SKM-1 treated with dmso at 0.1 percent for 144 hours (cell line): ENCODE measurements around the gene INPP4B.

ENCODE experiments used
- DNase-seq: peaks from one replicate; lab custom pipeline; 2025; ENCODE audit not compliant: unreplicated experiment; lab: John Stamatoyannopoulos, UW

Gene INPP4B

GRCh38 chr4:142355421-142355930 is 490.6 kb downstream of the INPP4B start:
- no peak for DNase-seq

DNA sequence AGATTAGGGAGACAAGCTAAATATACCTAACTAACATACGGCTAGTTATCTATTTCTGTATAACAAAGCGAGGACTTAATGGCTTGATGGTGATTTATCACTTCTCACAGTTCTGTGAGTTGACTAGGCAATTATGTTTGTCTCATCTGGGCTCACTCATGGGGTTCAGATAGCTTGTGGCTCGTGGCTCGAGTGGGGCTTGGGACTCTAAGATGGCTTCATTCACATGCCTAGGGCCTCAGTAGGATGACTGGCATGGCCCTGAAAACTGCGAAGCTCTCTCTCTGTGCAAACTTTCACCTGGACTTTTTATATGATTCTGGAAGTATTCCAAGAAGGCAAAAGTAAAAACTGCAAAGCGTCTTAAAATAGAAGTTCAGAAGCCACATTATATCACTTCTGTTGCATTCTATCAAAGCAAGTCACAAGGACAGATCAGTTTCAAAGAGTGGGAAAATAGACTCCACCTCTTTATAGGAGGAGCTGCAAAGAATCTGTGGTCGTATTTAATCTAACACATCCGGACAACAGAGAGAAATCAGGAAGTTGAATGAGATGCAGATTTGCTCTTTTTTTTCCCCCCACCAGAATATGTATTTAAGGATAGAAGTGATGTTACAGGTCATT is 491.2 kb downstream of the INPP4B start:
- DNase-seq = no peak

GRCh38 chr4:142354041-142354440 is 492.1 kb downstream of the INPP4B start:
- no peak for DNase-seq

GRCh38 chr4:142353149-142353738 is 492.9 kb downstream of the INPP4B start:
- peak; percentile 43 for DNase-seq

DNA sequence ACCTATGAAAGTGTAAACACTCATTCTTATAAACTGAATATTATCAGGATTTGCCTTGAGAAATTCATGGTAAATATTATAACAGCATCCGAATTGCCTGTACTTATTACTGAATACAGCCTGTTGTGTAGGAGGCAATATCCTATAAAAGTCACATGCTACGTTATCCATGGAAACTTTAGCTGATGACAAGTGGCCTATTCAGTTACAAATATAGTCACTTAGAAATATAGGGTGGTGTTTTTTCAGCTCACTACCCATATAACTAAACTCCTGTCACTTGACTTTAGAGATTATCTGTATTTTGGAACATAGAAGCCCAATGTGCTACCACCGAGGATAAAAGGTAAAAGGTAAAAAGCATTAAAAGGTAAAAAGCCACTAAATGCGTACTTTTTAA is 493.4 kb downstream of the INPP4B start:
- no peak for DNase-seq

DNA sequence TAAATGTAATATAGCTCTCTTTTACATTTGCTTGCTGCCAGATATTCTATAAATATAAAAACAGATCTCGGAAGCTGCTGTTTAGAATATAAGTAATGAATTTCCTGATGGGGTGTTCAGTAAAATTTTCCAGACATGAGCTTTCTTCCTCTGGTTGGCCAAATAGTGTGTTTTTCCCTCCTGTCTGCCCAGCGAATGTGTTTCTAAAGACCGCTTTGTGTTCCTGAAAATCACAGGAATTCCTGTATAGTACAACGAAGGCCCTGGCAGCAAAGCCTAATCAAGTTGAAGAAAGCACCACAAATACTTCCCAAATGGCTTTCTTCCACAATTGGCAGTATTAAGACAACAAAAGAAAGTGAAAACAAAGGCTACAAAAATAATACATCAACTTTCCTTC is 494.1 kb downstream of the INPP4B start:
- DNase-seq = no peak

GRCh38 chr4:142350871-142351270 is 495.2 kb downstream of the INPP4B start:
- DNase-seq = no peak

DNA sequence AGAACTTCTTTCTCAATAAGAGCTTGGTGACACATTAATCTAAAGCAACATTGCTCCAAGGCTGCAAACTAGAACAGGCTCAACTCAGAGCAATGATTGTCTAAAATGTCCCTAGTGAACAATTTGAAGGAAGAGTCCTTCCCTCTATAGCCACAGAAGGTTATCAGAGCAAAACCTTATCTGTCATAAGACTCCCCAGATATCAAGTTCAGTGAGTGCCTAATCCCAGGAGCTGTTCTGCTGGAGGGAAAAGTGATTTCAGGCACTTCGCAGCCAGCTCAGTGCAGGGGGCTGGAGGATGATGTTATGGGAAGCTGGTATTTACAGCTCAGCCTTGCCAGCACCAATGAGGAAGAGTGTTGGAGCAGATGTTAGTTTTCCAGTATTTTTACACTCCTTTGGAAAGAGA is 497.5 kb downstream of the INPP4B start:
- DNase-seq = no peak

DNA sequence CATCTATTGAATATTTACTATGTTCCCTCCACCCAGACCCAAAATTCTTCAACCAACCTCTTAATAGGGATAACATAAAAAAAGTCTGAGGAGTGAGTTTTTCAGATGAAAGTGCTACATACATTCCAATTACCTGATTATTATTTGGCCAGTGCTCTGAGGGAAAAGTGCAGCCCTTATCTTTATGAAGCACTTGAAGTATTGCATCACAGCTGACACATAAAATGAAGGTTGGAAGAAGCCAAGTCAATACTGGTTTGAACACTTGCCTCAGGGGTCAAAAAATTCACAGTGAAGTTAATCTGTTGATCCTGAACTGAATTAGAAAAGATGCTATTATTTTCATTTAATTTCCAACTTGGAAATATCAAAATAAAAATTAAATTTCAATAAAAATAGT is 498.9 kb downstream of the INPP4B start:
- no peak for DNase-seq

GRCh38 chr4:142345924-142346323 is 500.2 kb downstream of the INPP4B start:
- DNase-seq = no peak

DNA sequence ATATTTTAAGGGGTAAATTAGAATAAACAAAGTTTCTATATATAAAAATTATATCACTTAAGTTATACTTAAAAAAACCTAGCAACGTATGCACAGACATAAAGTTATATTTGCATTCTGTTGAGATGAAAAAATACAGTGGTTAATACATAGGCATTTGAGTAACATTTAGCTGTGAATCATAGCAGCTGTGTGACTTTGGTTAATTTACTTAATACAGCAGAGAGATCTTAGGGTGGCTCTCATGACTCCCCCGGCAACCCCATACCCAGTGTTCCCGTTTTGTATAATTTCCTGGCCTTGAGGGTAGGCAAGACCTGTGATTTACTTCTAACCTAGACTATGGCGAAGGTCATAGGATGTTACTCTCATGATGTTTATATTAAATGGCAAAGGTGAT is 504.8 kb downstream of the INPP4B start:
- no peak for DNase-seq

DNA sequence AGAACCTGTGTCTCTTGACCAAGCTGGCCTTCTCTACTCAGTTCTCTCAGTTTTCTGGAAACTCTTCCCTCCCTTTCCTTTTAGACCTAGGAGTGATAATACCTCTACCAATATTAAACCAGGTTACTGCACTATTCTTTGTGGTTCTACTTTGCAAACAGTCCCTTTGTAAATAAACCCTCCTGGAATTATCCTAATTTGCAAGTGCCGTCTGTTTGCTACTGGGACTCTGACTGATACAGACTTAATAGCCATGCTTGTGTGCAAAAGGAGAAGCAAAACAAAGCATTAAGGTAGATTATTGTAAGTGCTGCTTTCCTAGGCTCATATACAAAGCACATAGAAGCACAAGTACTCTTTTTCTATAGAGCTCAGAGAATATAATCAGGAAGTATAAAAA is 507.0 kb downstream of the INPP4B start:
- no peak for DNase-seq

GRCh38 chr4:142336251-142336934 is 509.7 kb downstream of the INPP4B start:
- DNase-seq = no peak

DNA sequence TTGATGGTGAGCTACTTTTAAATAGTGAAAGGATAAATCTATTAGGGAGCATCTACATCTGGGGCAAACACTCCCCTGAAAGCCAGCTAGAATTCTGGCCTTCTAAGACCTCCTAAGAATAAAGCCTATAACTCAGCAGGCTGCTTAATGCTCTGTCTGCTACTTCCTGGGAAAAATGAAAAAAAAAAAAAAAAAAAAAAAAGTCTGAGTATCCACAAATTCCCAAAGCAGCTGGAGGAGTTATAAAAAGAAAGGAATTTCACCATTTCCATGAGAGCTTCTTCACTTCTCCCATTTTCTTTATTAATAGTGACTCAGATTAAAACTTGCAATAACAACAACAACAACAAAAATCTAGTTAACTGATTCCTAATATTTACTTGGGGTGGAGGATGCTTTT is 511.2 kb downstream of the INPP4B start:
- no peak for DNase-seq

- DNase-seq = no peak
Measured at GRCh38 chr4:142331646-142332045, 514.5 kb downstream of the INPP4B start.

DNA sequence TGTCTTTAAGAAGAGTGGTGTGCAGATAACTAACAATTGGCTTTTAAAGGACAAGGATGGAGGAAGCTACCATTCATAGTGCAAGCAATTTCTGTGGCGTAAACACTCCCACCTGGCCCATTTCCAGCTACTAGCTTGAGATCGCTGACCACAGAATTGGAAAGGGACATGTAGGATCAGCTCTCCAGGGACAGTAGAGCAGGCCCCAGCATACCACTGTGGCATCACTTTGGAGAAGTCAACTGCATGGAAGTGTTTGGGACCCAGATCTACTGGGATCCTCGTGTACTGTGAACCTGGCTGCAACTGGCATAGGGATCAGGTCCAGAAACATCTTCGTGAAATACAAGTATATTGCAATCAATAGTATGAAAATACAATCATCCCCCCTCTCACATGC is 515.0 kb downstream of the INPP4B start:
- DNase-seq = no peak

GRCh38 chr4:142330311-142330710 is 515.8 kb downstream of the INPP4B start:
- DNase-seq = no peak

DNA sequence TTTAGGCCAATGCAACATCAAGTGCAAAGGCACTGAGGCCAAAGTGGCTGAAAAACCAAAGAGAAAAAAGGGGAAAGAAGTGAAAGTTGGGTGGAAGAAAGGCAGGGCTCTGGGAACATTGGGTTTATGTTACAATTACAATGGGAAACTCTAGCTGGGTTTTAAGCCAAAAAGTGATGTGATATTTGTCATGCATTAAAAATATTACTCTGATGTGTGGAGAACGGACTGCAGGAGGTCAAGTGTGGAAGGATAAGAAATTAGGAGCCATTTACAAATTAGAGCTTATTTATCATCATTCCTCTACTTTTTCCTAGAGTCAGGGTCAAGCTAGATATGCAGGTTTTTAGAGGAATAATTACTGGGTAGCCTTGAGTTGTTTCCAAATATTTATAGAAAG is 516.8 kb downstream of the INPP4B start:
- DNase-seq = no peak

DNA sequence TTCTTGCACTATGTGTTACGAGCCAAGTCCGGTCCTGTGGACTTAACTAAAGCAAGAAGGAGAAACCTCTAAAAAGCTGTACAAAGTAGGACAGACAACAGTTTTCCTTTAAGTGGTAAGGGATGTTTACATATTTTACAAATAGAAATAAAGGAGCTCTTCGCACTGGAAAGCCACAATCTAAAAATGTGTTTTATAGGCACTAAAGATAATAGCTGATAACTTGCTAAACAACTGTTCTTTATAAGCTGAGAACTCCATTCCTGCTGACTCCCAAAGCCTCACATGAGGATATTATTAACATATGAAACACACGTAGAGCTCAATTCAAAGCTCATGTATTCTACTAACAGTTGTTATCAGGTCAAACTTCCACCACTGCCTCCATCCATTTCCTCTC is 519.9 kb downstream of the INPP4B start:
- DNase-seq = no peak

- DNase-seq = no peak
Measured at GRCh38 chr4:142324572-142324971, 521.5 kb downstream of the INPP4B start.

DNA sequence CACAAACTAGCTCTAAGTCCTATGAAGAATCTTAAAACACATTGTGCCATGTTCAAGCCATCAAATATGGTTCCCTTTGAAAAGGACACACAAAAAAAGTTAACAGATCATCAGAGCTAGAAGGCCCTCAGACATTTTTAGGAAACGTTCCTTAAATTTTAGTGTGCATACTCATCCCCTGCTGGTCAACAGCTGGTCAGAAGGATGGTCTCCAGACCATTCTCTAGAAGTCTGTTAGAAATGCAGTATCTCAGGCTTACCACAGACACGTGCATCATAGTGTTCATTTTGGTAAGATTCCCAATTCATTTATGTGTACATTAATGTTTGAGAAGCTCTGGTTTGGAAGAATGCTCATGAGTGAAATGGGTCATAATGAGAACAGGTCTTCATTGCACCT is 523.1 kb downstream of the INPP4B start:
- DNase-seq = no peak

DNA sequence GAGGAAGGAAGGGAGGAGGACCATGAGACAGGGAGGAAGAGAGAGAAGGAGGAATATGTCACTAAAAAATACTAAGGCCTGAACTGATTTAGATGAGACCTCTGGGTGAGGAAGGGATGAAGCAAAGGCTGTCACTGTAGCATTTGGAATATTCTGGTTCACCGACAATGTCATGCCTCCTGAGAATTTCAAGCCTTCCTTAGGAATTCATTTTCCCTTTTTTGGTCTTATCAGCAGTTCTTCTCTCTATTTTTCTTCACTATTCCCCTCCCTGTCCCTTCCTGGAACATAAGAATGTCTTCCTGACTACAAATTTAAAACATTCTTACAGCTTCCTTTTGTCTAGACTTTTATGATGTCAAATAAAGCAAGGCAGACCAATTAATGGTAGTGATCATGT is 527.8 kb downstream of the INPP4B start:
- DNase-seq = no peak
